ENCODE data around the gene ACOT7. TPM values are rescaled to one million over a fixed set of nuclear protein-coding genes. Genes with fewer than 3 reads are reported as not detected.

ACOT7 gene
- total RNA-seq, 1 donor from 2014 or later = 23.1 TPM

DNA sequence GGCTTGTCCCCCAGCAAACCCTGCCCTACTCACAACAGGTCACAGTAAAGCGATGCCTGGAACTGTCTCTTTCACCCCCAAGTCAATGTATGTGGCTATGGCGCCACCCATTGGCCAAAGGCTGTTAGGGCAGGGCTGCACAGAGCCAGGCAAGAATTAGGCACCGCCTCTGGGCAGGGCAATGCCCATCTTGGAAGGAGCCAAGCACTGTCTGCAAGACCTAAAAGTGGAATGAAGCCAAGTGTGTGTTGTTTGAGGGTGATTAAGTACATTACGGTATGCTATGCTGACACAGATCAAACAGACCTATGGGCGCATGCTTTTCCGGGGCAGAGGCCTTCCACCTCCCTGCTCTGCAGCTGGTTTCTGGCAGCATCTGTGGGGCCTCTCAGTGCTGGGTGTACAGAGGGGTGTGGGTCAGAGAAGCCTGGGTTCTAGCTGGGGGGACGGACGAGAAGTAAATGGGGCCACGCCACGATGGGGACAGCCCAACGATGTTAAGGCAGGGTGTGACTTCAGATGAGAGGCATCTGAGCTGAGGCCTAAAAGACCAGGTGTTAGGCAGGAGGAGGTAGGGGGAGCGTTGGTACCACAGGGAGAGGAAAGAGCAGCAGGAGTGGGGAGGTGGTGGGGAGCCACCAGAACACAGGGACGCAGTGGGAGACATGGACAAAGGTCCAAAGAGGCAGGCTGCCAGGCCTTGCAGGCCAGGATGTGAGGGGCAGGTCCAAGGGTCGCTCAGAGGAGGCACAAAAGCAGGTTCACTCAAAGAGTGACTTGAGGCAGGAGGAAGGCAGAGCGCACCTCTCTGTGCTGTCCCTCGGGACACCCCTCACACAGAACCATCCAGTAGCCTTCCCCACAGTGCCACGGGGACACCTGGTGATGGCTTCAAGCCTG is 49.8 kb downstream of the ACOT7 start:
- peak; percentile 70 for DNase-seq (ENCODE audit: low read depth)

DNA sequence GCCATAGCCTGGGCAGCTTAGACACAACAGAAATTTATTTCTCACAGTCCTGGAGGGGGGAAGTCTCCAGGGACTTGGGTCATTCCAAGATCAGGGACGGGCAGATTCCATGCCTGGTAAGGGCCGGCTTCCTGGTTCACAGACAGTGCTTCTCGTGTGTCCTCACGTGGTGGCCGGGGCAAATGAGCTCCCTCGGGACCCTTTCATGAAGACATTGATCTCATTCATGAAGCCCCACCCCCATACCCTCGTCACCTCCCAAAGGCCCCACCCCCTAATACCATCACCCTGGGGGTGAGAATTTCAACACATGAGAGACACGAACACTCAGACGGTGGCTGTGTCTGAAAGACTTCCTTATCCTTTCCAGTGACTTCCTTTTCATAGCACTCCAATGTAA is 51.5 kb downstream of the ACOT7 start:
- DNase-seq (ENCODE audit: low read depth) = no peak

DNA sequence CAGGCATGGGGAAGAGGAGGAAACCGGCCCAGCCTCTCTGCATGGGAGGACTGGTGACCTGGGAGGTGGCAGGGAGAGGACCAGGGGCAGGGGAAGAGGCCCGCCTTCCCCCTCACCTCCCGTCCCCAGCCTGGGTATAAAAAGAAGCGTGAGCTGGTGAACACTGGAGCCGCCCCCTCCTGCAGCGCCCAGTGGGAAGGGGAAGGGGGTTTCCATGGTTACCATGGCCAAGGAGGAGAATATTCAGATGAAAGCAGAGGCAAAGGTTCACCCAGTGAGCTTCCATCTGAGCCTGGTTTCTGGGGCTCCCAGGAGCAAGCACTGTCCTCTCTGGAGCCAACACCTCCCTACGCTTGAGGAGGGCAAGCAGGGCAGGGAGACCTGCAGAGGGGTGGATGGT is 54.9 kb downstream of the ACOT7 start:
- no peak for DNase-seq (ENCODE audit: low read depth)

DNA sequence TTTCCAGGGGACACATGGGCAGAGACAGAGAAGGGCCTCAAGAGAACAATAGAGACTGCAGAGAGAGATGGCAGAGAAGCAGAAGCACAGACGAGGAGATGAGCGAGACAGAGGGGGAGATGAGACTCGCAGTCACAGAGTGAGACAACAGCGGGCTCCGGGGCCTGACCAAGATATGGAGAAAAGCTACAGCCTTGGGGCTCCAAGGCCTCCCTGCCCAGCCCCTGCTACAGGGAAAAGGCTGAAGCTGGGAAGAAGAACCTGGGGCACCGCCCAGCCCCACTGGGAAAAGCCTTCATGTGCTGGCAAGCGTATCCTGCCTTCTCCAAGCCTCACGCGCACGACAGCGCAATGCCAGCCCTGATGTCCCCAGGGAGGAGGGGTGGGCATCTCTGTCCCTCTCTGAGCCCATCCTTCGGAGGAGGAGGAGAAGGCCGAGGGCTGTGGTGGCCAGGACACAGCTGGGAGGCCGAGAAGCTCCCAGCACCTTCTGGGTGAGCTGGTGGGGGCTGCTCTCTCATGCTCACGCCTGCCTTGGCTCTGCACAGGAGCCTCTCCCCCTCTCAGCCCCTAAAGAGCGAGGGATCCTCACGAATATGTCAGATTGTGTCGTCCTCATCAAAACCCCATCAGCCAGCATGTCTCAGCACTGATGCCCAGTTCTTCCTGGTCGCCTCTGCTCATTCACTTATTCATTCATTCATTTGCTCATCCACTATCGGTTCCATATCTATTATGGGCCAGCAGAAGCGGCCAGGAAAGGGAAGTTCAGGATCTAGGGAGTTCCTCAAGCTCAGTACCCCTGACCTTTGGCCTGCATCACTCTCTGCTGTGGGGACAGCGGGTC is 56.6 kb downstream of the ACOT7 start:
- DNase-seq (ENCODE audit: low read depth) = no peak

DNA sequence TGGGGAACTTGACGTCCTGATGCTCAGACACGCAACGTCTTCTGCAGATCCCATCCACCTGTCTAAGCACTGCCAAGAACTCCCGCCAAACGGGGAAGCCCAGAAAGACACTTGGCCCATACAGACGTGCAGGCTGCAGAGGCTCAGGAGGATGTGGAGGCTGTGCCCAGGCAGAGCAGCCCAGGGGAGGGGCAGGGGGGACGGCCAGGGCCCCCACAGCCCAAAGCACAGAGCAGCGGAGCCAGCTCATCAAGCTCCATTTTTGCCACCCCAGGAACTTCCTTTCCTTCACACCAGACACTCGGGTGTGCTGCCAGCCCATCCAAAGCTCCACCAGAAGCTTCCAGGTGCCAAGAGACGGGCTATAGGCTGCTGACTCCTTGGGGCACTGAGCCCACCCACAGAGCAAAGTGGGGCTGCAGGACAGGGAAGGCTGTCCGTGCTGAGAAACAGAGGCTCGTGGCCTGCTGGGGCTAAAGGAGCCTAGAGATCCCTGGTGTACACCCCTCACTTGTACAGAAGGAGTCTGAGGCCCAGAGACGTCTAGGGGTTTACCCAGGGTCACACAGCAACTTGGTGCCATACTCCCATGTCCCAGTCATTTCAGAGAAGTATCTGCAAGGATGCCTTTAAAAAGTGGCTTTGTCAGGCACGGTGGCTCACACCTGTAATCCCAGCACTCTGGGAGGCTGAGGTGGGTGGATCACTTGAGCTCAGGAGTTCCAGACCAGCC is 59.1 kb downstream of the ACOT7 start:
- DNase-seq (ENCODE audit: low read depth) = no peak

DNA sequence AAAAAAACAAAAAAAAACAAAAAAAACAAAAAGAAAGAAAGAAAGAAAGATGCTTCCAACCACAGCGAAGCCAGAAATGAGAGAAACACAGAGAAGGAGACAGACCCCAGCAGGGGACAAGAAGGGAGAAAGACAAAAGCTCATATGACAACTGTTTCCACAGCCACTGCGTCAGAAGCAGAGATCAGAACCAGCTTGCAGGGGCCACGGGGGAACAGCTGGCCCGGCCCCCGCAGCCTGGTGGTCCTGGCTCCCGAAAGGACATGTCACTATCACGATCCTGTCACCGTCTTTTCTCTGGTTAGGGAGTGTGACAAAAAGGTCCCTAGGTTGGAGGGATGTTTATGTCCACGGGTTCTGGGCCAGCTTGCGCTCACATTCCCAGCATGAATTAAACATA is 60.7 kb downstream of the ACOT7 start:
- no peak for DNase-seq (ENCODE audit: low read depth)

DNA sequence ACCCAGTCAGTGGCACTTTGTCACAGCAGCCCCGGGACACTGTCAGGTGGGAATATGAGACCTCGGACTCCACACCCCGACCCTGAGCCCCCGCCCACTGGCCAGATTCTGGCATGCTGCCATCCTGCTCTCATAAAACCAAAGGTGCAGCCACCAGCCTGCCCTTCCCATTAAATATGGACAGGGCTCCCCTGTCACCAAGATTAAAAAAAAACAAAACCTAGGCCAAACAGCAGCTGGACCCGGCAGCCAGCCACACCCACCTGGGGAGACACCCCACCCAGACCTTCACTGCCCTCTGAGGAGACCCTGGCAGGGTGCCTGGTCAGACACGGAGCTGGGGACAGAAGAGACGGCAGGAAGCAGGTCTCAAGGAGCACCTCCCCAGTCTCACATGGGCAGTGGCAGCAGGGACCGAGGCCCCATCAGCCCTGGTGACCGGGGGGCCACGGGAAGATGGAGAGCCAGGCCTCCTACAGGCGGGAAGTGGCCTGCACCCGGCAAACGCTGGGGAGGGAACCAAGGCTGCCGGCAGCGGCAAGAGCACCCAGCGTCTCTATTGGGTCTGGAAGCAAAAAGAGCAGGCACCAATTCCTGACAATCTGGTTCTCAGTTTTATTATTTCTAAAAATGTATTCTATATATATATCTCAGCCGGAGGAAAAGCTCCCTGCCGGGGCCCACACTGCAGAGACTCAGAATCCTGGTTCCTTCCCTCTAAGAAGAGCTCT is 61.9 kb downstream of the ACOT7 start:
- DNase-seq (ENCODE audit: low read depth) = no peak

DNA sequence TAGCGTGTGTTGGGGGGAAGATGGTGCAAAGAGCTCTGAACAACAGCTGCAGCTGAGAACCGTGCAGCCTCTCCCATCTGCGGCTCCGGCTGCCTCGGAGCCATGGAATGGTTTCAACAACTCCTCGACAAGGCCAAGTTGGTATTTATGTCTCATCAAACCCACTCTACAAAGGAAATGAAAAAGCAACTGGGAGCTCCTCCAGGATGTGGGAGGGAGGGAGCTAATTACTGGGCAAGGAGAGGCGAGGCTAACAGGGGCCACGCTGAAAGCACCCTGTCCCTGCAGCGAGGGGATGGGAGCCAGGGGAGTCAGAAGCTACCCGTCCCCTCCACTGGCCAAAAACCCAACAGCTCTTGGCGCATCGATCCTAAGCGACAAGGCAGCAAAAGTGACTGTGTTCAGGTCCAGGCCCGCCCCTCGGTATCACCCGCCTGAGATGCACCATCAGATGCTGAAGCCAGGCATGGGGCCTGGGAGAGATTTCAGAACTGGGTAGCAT is 63.1 kb downstream of the ACOT7 start:
- DNase-seq (ENCODE audit: low read depth) = no peak

DNA sequence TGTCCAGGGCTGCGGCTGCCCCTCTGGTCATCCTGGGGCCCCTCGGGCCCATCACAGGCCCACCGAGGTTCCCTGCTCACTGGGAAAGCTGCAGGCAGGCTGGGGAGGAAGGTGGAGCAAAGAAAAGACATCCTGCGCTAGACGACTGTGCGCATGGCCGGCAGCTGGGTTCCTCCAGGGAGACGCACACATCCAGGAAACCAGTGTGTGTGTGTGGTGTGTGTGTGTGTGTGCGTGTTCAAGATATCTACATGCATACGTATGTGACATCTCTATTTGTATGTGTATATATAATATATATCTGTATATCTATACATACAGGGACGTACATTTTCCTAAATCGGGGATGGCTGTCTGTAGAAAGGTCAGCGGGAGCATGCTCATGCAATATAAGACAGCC is 63.7 kb downstream of the ACOT7 start:
- DNase-seq (ENCODE audit: low read depth) = no peak

DNA sequence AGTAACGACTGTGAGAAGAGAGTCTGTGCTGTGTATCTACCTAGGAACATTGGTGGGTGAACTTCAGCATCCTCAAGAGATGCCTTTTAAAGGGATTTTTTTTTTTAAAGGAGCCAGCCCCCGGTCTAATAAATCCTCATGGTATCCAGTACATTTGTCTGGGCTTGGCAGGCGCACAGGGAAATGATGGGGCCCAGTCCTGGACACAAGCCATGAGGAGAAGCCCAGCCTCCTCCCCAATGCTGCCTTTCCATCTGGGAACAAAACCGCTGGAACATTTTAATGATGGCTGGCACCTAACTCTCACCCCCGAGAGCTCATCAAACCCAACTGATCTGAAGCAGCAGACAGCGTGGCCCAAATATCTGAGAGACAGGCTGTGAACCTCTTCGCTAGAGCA is 64.2 kb downstream of the ACOT7 start:
- no peak for DNase-seq (ENCODE audit: low read depth)

DNA sequence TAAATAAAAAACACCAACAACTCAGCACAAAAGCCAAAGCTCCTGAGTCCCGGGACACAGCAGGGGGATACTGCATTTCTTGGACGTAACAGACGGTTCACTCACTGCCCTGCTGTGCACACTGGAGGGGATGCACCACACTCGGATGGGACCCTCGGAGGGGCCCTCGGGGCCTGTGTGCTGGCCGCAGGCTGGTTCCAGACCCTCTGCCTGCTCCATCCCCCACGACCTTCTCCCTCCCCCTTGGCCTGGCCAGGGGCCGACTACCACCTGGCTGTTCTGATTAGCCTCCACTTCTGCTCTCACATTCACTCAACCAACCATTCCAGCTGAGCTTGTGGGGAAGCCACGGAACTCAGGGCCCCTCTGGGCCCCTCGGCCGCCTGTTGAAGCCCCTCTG is 64.9 kb downstream of the ACOT7 start:
- no peak for DNase-seq (ENCODE audit: low read depth)

DNA sequence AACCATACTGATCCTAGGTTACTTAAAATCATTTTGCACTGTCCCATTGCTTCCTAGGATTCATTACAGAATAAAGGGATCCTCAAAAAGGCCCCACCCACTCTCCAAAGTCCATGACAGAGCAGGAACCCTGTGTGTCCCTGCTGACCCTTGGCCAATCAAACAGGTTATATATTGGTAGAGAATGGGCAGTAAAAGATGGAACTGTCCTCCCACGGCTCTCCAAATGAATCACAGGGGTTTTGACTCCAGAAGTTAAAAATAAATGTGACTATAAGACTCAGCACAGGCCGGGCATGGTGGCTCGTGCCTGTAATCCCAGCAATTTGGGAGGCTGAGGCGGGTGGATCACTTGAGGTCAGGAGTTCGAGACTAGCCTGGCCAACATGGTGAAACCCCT is 65.5 kb downstream of the ACOT7 start:
- no peak for DNase-seq (ENCODE audit: low read depth)

DNA sequence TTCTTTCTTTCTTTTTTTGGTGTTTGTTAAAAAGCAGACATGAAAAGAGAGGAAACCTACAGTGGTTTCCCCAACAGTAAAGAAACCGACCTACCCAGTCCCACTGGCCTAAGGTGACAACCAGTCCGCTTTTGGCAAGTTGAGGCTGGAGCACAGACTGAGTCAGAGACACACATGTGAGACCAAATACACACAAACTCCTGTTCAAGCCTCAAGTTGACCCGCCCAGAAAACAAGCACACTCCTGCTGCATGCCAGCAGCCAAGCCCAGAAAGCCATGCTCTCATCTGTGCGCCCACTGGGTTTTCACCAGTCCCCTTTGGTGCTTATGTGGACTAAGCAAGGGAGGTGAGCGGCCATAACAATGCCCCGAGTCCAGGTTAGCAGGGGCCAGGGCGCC is 68.1 kb downstream of the ACOT7 start:
- no peak for DNase-seq (ENCODE audit: low read depth)

DNA sequence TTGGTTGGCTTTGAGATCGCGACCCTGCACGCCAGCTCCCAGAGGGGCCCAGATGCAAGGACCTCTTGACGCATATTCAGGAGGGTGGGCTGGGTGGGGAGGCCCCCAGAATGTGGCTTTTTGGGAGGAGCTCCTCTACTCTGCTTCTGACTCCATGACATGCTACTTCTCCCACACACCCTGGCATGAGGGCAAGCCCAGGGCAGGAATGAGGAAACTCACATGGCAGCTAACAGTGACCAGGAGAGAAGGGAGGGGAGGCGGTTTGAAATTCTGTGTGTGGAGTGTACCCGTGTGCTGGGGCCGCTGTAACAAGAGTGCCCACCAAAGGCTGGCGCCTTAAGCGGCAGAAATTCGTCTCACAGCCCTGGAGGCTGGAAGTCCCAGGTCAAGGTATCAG is 71.4 kb downstream of the ACOT7 start:
- peak; percentile 7 for DNase-seq (ENCODE audit: low read depth)

DNA sequence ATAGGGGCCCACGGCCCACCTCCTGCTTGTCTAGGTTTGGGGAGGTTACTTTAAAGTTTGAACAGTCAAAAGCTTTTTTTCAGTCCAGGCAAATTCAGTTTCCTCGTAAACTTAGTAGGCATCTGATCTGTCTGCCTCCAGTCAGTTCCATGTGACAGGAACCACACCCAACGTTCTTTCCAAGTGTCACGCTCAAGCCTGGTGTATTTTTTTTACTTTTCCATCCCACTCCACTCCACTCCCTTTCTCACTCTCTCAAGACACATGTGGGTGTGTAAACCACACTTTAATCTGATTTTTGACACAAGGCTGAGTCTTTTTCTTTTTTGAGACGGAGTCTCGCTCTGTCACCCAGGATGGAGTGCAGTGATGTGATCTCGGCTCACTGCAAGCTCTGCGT is 72.4 kb downstream of the ACOT7 start:
- DNase-seq (ENCODE audit: low read depth) = no peak

DNA sequence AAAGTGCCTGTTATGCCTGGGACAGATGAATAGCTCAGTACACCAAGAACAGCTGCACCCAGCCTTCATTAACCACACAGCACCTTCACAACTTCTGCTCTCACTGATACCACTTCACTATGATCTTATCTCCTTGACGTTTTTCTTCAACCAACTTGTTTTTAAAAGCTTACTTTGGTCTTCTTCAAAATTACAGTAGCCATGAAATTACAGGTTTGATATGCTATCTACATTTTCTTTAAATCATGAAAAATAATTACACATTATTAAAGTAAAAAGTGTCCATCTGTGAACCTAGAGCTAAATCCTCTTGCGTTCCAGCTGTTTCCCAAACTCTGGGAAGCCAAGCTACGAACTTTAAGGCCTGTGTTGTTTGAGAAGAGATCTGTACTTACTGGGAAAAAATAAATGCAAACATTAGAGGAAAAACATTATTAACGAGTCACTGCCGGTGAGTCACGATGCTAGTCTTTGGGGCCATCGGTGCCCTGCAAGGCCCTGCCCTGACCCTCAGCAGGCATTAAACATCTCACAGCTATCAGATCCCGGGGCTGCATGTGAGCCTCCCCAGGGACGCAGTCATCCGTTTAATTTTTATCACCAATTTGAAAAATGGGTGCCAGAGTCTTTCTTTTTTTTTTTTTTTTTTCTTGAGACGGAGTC is 76.3 kb downstream of the ACOT7 start:
- peak; percentile 25 for DNase-seq (ENCODE audit: low read depth)

DNA sequence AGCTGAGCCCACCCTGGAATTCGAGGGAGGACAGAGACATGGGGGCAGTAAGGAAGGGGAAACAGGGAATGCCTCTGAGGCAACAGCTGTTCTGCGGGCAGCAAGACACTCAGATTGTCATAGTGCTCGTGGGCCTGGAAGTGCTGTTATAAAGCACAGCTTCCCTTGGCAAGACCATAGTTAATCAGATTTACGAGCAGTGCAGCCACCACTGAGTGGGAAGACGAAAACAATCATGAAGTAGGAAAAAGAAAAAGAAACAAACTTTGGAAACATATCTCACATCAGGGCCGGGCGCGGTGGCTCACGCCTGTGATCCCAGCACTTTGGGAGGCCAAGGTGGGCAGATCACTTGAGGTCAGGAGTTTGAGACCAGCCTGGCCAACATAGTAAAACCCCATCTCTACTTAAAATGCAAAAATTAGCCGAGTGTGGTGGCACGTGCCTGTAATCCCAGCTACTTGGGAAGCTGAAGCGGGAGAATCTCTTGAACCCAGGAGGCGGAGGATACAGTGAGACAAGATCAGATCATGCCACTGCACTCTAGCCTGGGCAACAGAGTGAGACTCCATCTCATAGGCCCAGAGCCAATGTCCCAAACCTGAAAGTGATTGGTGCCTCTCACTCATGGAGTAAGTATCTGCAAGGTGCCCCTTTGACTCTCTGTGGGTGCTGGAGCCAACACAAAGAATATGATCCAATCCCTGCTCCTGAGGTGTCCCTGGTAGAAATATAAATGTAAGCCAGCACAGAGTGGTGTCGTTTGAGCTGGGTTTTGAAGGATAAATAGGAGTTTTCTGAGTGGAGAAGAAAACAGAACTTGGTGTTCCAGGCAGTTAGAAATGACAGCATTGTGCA is 77.1 kb downstream of the ACOT7 start:
- no peak for DNase-seq (ENCODE audit: low read depth)

DNA sequence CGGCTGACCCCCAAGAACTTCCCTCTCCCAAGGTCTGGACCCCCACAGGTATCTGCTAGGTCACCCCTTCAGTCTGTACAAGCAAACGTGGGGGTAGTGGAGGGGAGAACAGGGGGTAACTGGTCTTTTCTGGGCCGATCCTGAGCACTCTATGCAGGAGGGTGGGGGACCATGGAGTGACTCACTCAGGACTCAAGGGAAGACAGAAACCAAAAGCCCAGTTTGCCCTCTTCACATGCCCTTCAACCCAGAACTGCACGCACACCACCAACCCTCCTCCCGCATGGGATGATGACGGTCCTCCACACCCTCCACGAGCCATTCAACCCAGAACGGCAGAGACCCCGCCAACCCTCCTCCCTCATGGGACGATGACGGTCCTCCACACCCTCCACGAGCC is 79.1 kb downstream of the ACOT7 start:
- DNase-seq (ENCODE audit: low read depth) = no peak

DNA sequence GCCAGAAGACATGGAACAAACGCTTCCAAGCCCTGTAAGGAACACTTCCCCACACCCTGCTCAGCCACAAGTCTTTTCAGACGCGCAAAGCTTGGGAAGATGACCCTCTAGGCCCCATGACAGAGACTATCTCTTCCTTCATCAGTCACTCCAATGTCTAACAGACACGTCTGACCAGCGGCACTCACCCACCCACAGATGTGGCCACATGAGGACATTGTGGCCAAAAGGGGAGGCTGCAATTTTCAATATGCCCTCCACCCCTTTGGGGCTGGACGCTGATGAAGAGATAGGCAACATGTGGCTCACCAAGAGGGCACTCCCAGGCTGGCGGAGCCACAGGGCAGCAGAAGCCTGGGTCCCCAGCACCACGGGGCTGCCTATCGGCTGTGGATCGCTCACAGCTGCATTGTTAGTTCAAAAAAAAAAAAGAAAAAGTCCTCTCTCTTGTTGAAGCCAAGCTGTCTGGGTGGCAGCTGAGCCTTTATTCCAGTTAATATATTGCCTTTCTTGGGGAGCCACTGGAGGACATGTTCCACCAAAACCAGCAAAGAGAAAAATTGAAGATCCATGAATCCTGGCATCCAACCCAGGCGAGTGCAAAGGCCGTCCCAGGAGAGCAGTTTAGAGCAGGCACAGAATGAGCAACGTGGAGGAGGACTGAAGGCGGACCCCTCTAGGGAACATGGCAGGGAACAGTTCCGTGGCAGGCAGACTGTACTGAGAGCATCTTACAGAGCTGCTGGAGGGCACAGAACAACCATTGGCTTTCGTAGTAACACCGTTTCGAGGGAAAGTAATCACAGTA is 80.0 kb downstream of the ACOT7 start:
- no peak for DNase-seq (ENCODE audit: low read depth)

Measured in renal cortical epithelial cell (primary cell).